Retinal pigment epithelial cell (primary cell): ENCODE data around the gene NUP54.
A peak's percentile ranks its signal among the peaks of the same experiment; 100 is the strongest.

Source experiments
- DNase-seq: peaks from one replicate; pipeline ENCODE4 v3.0.0-alpha.2; 2010; ENCODE audit warnings: low read depth
- H3K4me3 ChIP-seq: 2 replicates; pipeline ENCODE4 v1.5.1; 2011; ENCODE audit warnings: mild to moderate bottlenecking, low read length, control low read depth, moderate library complexity
- TF ChIP-seq, protein P1 (sequence below): conservative IDR thresholded peaks from 2 replicates; pipeline ENCODE4 v1.5.1; 2011; ENCODE audit warnings: low read depth, low read length, control low read depth, inconsistent platforms

Gene NUP54

GRCh38 chr4:76175336-76175735 is 27.1 kb upstream of the NUP54 start:
- TF ChIP-seq, protein P1, sequence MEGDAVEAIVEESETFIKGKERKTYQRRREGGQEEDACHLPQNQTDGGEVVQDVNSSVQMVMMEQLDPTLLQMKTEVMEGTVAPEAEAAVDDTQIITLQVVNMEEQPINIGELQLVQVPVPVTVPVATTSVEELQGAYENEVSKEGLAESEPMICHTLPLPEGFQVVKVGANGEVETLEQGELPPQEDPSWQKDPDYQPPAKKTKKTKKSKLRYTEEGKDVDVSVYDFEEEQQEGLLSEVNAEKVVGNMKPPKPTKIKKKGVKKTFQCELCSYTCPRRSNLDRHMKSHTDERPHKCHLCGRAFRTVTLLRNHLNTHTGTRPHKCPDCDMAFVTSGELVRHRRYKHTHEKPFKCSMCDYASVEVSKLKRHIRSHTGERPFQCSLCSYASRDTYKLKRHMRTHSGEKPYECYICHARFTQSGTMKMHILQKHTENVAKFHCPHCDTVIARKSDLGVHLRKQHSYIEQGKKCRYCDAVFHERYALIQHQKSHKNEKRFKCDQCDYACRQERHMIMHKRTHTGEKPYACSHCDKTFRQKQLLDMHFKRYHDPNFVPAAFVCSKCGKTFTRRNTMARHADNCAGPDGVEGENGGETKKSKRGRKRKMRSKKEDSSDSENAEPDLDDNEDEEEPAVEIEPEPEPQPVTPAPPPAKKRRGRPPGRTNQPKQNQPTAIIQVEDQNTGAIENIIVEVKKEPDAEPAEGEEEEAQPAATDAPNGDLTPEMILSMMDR: no peak
- no peak for DNase-seq
- H3K4me3 ChIP-seq: no peak overlapping the region

- no peak for DNase-seq
- TF ChIP-seq, protein P1: no peak
- H3K4me3 ChIP-seq: no peak overlapping the region
Observed at GRCh38 chr4:76174216-76174615, 26.0 kb upstream of the NUP54 start.

GRCh38 chr4:76168688-76169087 is 20.5 kb upstream of the NUP54 start:
- H3K4me3 ChIP-seq: no peak overlapping the region
- DNase-seq: no peak
- TF ChIP-seq, protein P1: no peak

GRCh38 chr4:76166480-76166879 is 18.3 kb upstream of the NUP54 start:
- TF ChIP-seq, protein P1: no peak
- no peak overlapping the region for H3K4me3 ChIP-seq
- no peak for DNase-seq

DNA sequence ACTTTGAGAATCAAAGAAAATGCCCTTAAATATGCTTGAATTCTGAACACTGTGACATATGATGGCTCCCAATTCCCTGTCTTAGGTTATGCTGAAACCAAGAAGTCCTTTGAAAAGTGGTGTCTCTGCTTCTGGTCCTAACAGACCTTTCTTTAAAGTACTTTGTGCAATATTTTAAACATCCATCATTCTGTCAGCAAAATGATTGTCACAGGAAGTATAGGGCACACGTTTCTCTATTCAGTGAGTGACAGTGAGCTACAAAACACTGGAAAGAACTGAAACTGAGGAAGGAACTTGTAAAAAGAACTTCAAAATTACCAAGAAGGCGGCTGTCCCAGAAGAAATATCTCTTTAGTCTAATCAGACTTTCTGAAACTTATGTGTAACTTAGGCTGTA is 12.2 kb upstream of the NUP54 start:
- no peak for DNase-seq
- TF ChIP-seq, protein P1: no peak
- no peak overlapping the region for H3K4me3 ChIP-seq

DNA sequence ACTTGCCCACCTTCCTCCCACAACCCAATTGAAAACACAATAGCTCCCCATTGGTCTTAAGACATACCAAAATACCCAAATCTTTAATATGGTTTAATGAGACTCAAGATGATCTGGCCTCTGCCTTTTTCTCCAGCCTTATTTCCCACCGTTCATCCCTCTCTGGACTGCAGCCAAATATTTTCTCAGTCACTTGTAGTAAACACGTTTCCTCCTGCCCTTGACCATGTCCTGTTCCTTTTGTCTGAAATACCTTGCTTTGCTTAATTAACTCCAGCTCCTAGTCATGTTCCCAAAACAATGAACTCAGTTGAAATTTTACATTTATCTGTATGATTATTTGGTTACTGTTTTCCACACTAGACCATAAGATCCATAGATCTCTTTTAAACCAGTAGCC is 8.4 kb upstream of the NUP54 start:
- H3K4me3 ChIP-seq: no peak overlapping the region
- peak; percentile 15 for DNase-seq
- TF ChIP-seq, protein P1: no peak

DNA sequence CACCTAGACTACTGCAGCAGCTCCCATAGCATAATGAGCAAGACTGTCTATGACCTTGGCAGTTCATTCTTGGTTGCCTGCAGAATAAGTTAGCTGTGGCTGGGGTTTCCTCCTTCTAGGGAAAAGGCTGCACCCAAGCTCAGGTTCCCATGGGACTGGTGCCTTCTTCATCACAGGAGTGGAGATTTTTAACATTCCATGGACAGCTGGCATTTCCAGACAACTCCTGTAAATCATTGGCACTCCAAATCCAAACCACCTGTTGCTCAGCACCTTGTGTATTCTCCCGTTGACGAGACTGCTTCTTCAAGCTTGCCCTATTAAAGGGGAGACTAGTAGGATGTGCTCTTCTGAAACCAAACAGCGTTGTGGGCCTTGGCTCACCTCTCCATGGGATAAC is 7.8 kb upstream of the NUP54 start:
- no peak overlapping the region for H3K4me3 ChIP-seq
- TF ChIP-seq, protein P1: no peak
- no peak for DNase-seq
